Measurements from ENCODE around the gene ESYT3. TPM values are rescaled to one million over a fixed set of nuclear protein-coding genes. Genes with fewer than 3 reads are reported as not detected.

ESYT3 gene
- total RNA-seq, 1 experiment from 2014 or later = 0.15 TPM

- Histone ChIP-seq H3K27me3 (replicated peaks; ENCODE audit: insufficient read depth, low read depth, low read length, poor library complexity) (no peaks in the 10 kb centered on the region), H3K27ac (ENCODE audit: low read depth, low read length, poor library complexity, severe bottlenecking) (no peak overlapping the region), H3K36me3 (ENCODE audit: insufficient read depth, low read length, poor library complexity, severe bottlenecking) (no peaks in the 10 kb centered on the region), H3K4me3 (ENCODE audit: low read depth, low read length, poor library complexity, severe bottlenecking) (no peak overlapping the region), H3K9me3 (ENCODE audit: low read depth, low read length, poor library complexity, severe bottlenecking) (no peaks in the 10 kb centered on the region), H3K4me1 (ENCODE audit: insufficient read depth, low read length, poor library complexity, severe bottlenecking) (no peaks in the 10 kb centered on the region)
- ChIA-PET POLR2A (ENCODE audit: low non-redundant PET) (no interaction called here), CTCF (no interaction called here)
- intact Hi-C loops (cut with micrococcal nuclease; ENCODE audit: unreplicated experiment) = loop anchor here (10.0 kb wide), 1 partner anchor 234 kb away; no protein-coding TSS in a partner anchor
- no peak for DNase-seq (ENCODE audit: low spot score)
- TF ChIP-seq CTCF (conservative IDR thresholded peaks at IDR 0.05; ENCODE audit: low read depth, low read length) (no peak), EZH2 (IDR thresholded peaks at IDR 0.05; ENCODE audit: borderline replicate concordance, low read depth, low read length, poor library complexity, severe bottlenecking) (no peak)
- no TSS peak for BruUV-seq (replicated peaks)
Measured at GRCh38 chr3:138470687-138471086, 36.3 kb downstream of the ESYT3 start.

GRCh38 chr3:138471481-138471880, 37.1 kb downstream of the ESYT3 start:
- H3K4me1 ChIP-seq (ENCODE audit: insufficient read depth, low read length, poor library complexity, severe bottlenecking) = no peaks in the 10 kb centered on the region
- H3K27me3 ChIP-seq (replicated peaks; ENCODE audit: insufficient read depth, low read depth, low read length, poor library complexity) = no peaks in the 10 kb centered on the region
- no peaks in the 10 kb centered on the region for H3K36me3 ChIP-seq (ENCODE audit: insufficient read depth, low read length, poor library complexity, severe bottlenecking)
- TF ChIP-seq EZH2 (IDR thresholded peaks at IDR 0.05; ENCODE audit: borderline replicate concordance, low read depth, low read length, poor library complexity, severe bottlenecking) (no peak), CTCF (conservative IDR thresholded peaks at IDR 0.05; ENCODE audit: low read depth, low read length) (no peak)
- H3K27ac ChIP-seq (ENCODE audit: low read depth, low read length, poor library complexity, severe bottlenecking) = no peak overlapping the region
- no peak overlapping the region for H3K4me3 ChIP-seq (ENCODE audit: low read depth, low read length, poor library complexity, severe bottlenecking)
- intact Hi-C loops (cut with micrococcal nuclease; ENCODE audit: unreplicated experiment) = loop anchor here (10.0 kb wide), 1 partner anchor 233 kb away; no protein-coding TSS in a partner anchor
- BruUV-seq (replicated peaks) = no TSS peak
- H3K9me3 ChIP-seq (ENCODE audit: low read depth, low read length, poor library complexity, severe bottlenecking) = no peaks in the 10 kb centered on the region
- ChIA-PET CTCF (no interaction called here), POLR2A (ENCODE audit: low non-redundant PET) (no interaction called here)
- DNase-seq (ENCODE audit: low spot score) = no peak

GRCh38 chr3:138472141-138472825, 37.9 kb downstream of the ESYT3 start:
- Histone ChIP-seq H3K4me3 (ENCODE audit: low read depth, low read length, poor library complexity, severe bottlenecking) (no peak overlapping the region), H3K36me3 (ENCODE audit: insufficient read depth, low read length, poor library complexity, severe bottlenecking) (no peaks in the 10 kb centered on the region), H3K9me3 (ENCODE audit: low read depth, low read length, poor library complexity, severe bottlenecking) (no peaks in the 10 kb centered on the region), H3K4me1 (ENCODE audit: insufficient read depth, low read length, poor library complexity, severe bottlenecking) (no peaks in the 10 kb centered on the region), H3K27me3 (replicated peaks; ENCODE audit: insufficient read depth, low read depth, low read length, poor library complexity) (no peaks in the 10 kb centered on the region), H3K27ac (ENCODE audit: low read depth, low read length, poor library complexity, severe bottlenecking) (no peak overlapping the region)
- BruUV-seq (replicated peaks) = no TSS peak
- no peak for TF ChIP-seq CTCF (conservative IDR thresholded peaks at IDR 0.05; ENCODE audit: low read depth, low read length)
- no peak for TF ChIP-seq EZH2 (IDR thresholded peaks at IDR 0.05; ENCODE audit: borderline replicate concordance, low read depth, low read length, poor library complexity, severe bottlenecking)
- intact Hi-C loops (cut with micrococcal nuclease; ENCODE audit: unreplicated experiment) = loop anchor here (10.0 kb wide), 1 partner anchor 233 kb away; no protein-coding TSS in a partner anchor
- POLR2A ChIA-PET (ENCODE audit: low non-redundant PET) = no interaction called here
- DNase-seq (ENCODE audit: low spot score) = no peak
- CTCF ChIA-PET = no interaction called here

Data from A673 (cell line).